Fibroblast of skin of back (primary cell): ENCODE results near the gene ACKR2. TPM values are rescaled to one million over a fixed set of nuclear protein-coding genes. Genes with fewer than 3 reads are reported as not detected.

Experiments used
- DNase-seq: peaks from one replicate; pipeline ENCODE4 v3.0.0-alpha.2; 2013
- polyA plus RNA-seq, 2 experiments: library from polyadenylated mRNA; unstranded; fragments of 120-200 nt; gene quantifications; one replicate each; pipeline ENCODE4 v1.2.1, GENCODE V29; 2013; ENCODE audit not compliant: insufficient read length in 2 of 2

The ACKR2 gene
- polyA plus RNA-seq (2013, experiment 1 of 2; ENCODE audit: insufficient read length) = 0.19 TPM
- not detected for polyA plus RNA-seq (2013, experiment 2 of 2; ENCODE audit: insufficient read length)

- no peak for DNase-seq
Observed at GRCh38 chr3:42809202-42809601, at the start of gene ACKR2. Gene ACKR2, plus strand, starts transcription at chr3:42809445. Its CDS starts 55,058 bp downstream, at chr3:42864503.

GRCh38 chr3:42762046-42762724, 47.1 kb upstream of the ACKR2 start:
- no peak for DNase-seq

GRCh38 chr3:42763021-42763420, 46.2 kb upstream of the ACKR2 start:
- DNase-seq = peak; percentile 9

- no peak for DNase-seq
Observed at GRCh38 chr3:42764115-42764514, 45.1 kb upstream of the ACKR2 start.

GRCh38 chr3:42764561-42765295, 44.5 kb upstream of the ACKR2 start:
- DNase-seq = no peak

- DNase-seq = no peak
Observed at GRCh38 chr3:42769477-42770131, 39.6 kb upstream of the ACKR2 start.

GRCh38 chr3:42771271-42771670, 38.0 kb upstream of the ACKR2 start:
- DNase-seq = no peak

GRCh38 chr3:42772670-42773408, 36.4 kb upstream of the ACKR2 start, which contains the start of gene CCDC13:
Gene CCDC13, minus strand, starts transcription at chr3:42773253. Its CDS starts 14,908 bp downstream, at chr3:42758345.
- peak; percentile 91 for DNase-seq

GRCh38 chr3:42773409-42773751, 35.9 kb upstream of the ACKR2 start:
- DNase-seq = no peak

- no peak for DNase-seq
Observed at GRCh38 chr3:42778644-42779043, 30.6 kb upstream of the ACKR2 start.

- no peak for DNase-seq
Observed at GRCh38 chr3:42780398-42780797, 28.8 kb upstream of the ACKR2 start.

- peak; percentile 65 for DNase-seq
Observed at GRCh38 chr3:42780892-42781700, 28.1 kb upstream of the ACKR2 start.

- DNase-seq = no peak
Observed at GRCh38 chr3:42786212-42786611, 23.0 kb upstream of the ACKR2 start.

- no peak for DNase-seq
Observed at GRCh38 chr3:42786631-42787030, 22.6 kb upstream of the ACKR2 start.

GRCh38 chr3:42790714-42791229, 18.5 kb upstream of the ACKR2 start:
- DNase-seq = no peak

- no peak for DNase-seq
Observed at GRCh38 chr3:42795621-42796181, 13.5 kb upstream of the ACKR2 start.

- DNase-seq = no peak
Observed at GRCh38 chr3:42796332-42796885, 12.8 kb upstream of the ACKR2 start.

- no peak for DNase-seq
Observed at GRCh38 chr3:42799376-42799775, 9.9 kb upstream of the ACKR2 start.

GRCh38 chr3:42800251-42800650, 9.0 kb upstream of the ACKR2 start:
- no peak for DNase-seq

GRCh38 chr3:42801048-42801620, 8.1 kb upstream of the ACKR2 start:
- DNase-seq = no peak

- DNase-seq = no peak
Observed at GRCh38 chr3:42801784-42802183, 7.5 kb upstream of the ACKR2 start.
